Caco-2 (cell line): ENCODE measurements around the gene SF3B5. TPM values are rescaled to one million over a fixed set of nuclear protein-coding genes. Genes with fewer than 3 reads are reported as not detected.

Experiments used
- BruUV-seq: library from RNA; stranded (reverse); fragments of 400-500 nt; replicated peaks from 2 replicates; lab custom pipeline; 2021; lab: Mats Ljungman, UMichigan
- CTCF ChIA-PET: fragments of 300-600 bp; sonication (Branson Sonifier 250); formaldehyde crosslinking; loops from one replicate; lab custom pipeline; 2022; ENCODE audit warnings: antibody characterized with exemption; lab: Charles Lee
- POLR2A ChIA-PET: fragments of 300-600 bp; sonication (Branson Sonifier 250); formaldehyde crosslinking; loops from one replicate; lab custom pipeline; 2022; ENCODE audit warnings: antibody characterized with exemption; lab: Charles Lee
- DNase-seq, 2 experiments: peaks; one replicate each; pipeline versions ENCODE4 v3.0.0 to v3.0.0-alpha.2; 2020 to 2022
- H3K27me3 ChIP-seq: replicated peaks from 2 replicates; pipeline ENCODE4 v1.6.0; 2011; ENCODE audit warnings: low read length; ENCODE audit not compliant: control insufficient read depth, insufficient read depth
- H3K36me3 ChIP-seq: 2 replicates; pipeline ENCODE4 v1.5.1; 2011; ENCODE audit warnings: low read length; ENCODE audit not compliant: control insufficient read depth, insufficient read depth
- H3K4me1 ChIP-seq: fragments of 250-450 bp; sonication (Bioruptor Pico); 2 replicates; pipeline ENCODE4 v1.5.1; 2020; ENCODE audit warnings: mild to moderate bottlenecking
- H3K4me3 ChIP-seq: 2 replicates; pipeline ENCODE4 v1.5.1; 2011; ENCODE audit warnings: low read depth, mild to moderate bottlenecking, control low read depth, low read length
- H3K9me3 ChIP-seq: fragments of 250-450 bp; sonication (Bioruptor Pico); 2 replicates; pipeline ENCODE4 v1.5.1; 2020; ENCODE audit warnings: mild to moderate bottlenecking, moderate library complexity
- H3K27ac Mint-ChIP-seq: one replicate; pipeline ENCODE4 v1.8.0; 2022; ENCODE audit warnings: mixed read lengths; ENCODE audit not compliant: unreplicated experiment
- H3K27me3 Mint-ChIP-seq: one replicate; pipeline ENCODE4 v1.8.0; 2022; ENCODE audit warnings: mixed read lengths; ENCODE audit not compliant: insufficient read depth, unreplicated experiment
- H3K36me3 Mint-ChIP-seq: one replicate; pipeline ENCODE4 v1.8.0; 2022; ENCODE audit warnings: mild to moderate bottlenecking, mixed read lengths; ENCODE audit not compliant: insufficient read depth, unreplicated experiment
- H3K4me1 Mint-ChIP-seq: one replicate; pipeline ENCODE4 v1.8.0; 2022; ENCODE audit warnings: low read depth, mixed read lengths; ENCODE audit not compliant: unreplicated experiment
- H3K4me3 Mint-ChIP-seq: one replicate; pipeline ENCODE4 v1.8.0; 2022; ENCODE audit warnings: mild to moderate bottlenecking, moderate library complexity, mixed read lengths; ENCODE audit not compliant: unreplicated experiment
- H3K9me3 Mint-ChIP-seq: one replicate; pipeline ENCODE4 v1.8.0; 2022; ENCODE audit warnings: mixed read lengths; ENCODE audit not compliant: unreplicated experiment
- intact Hi-C: fragments of 100-400 bp; cut with micrococcal nuclease; formaldehyde crosslinking; loops from one replicate; pipeline ENCODE4 v1.10.0; 2022; ENCODE audit not compliant: unreplicated experiment
- total RNA-seq: library from RNA; stranded (reverse); gene quantifications from 2 replicates; pipeline ENCODE4 v1.2.3, GENCODE V29; 2022
- TF ChIP-seq, protein P1 (sequence below), 2 experiments: fragments of 200-600 bp in 1 of 2; IDR thresholded peaks; 1 replicate in 1 of 2; 2 replicates in 1 of 2; pipeline versions ENCODE4 v1.5.1 to v1.8.0; 2011 to 2022; ENCODE audit warnings: antibody characterized with exemption in 1 of 2, control low read depth in 1 of 2, inconsistent platforms in 1 of 2, low read depth in 1 of 2, low read length in 1 of 2, mild to moderate bottlenecking in 1 of 2, moderate library complexity in 1 of 2; ENCODE audit not compliant: insufficient read depth in 1 of 2, severe bottlenecking in 1 of 2, unreplicated experiment in 1 of 2

The SF3B5 gene
- total RNA-seq, 1 experiment from 2014 or later: 84.6 TPM

DNA sequence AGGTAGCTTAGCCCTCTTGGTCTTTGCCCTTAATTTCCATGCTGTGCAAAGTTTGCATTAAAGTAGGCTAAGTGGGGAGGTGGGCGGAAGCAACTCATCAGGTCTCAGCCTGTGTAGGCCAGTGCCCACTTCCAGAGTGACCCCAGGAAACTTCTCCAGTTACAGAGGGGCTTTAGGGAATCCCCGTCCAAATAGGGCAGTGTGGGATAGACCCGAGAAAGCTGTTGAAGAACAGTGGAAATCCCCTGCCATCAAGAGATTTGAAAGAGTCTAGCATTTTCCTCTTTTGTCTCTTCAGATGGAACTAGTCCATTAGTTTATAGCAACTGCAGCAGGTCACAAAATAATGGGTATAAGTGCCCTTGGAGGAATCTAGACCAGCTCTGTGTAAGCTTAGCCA is 20.2 kb downstream of the SF3B5 start:
- H3K4me1 ChIP-seq: no peaks in the 10 kb centered on the region
- no peak overlapping the region for H3K4me3 ChIP-seq
- POLR2A ChIA-PET: no interaction called here
- H3K27me3 ChIP-seq: no peaks in the 10 kb centered on the region
- Mint-ChIP-seq H3K4me3 (no peak overlapping the region), H3K27me3 (peaks cover 21% of the 10 kb centered on the region), H3K36me3 (no peaks in the 10 kb centered on the region), H3K27ac (no peak overlapping the region), H3K9me3 (no peaks in the 10 kb centered on the region), H3K4me1 (no peaks in the 10 kb centered on the region)
- no TSS peak for BruUV-seq
- intact Hi-C loops: no loop called here
- TF ChIP-seq, protein P1, sequence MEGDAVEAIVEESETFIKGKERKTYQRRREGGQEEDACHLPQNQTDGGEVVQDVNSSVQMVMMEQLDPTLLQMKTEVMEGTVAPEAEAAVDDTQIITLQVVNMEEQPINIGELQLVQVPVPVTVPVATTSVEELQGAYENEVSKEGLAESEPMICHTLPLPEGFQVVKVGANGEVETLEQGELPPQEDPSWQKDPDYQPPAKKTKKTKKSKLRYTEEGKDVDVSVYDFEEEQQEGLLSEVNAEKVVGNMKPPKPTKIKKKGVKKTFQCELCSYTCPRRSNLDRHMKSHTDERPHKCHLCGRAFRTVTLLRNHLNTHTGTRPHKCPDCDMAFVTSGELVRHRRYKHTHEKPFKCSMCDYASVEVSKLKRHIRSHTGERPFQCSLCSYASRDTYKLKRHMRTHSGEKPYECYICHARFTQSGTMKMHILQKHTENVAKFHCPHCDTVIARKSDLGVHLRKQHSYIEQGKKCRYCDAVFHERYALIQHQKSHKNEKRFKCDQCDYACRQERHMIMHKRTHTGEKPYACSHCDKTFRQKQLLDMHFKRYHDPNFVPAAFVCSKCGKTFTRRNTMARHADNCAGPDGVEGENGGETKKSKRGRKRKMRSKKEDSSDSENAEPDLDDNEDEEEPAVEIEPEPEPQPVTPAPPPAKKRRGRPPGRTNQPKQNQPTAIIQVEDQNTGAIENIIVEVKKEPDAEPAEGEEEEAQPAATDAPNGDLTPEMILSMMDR (IDR thresholded peaks at IDR 0.05; ENCODE audit: insufficient read depth in 1 of 2, low read depth in 1 of 2, low read length in 1 of 2, severe bottlenecking in 1 of 2, unreplicated experiment in 1 of 2): no peak
- no peaks in the 10 kb centered on the region for H3K9me3 ChIP-seq
- H3K36me3 ChIP-seq: no peaks in the 10 kb centered on the region
- no peak for DNase-seq
- CTCF ChIA-PET: no interaction called here

DNA sequence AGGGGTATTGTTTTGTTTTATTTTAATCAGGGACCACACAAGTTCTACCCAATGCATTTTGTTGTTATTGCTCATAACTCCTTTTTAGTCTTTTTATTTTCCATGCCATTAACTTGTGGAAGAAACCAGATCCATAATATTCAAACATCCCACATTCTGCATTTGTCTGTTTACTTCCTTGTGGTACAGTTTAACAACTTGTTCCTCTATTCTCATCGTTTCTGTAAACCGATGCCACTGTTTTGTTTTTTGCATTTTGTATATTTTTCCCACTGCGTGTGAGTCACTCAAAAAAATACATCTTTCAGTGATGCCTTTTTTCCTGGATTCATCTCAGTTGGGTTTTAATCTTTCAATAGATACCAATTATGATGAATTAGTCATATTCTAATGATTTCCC is 22.3 kb downstream of the SF3B5 start:
- H3K4me1 Mint-ChIP-seq: no peaks in the 10 kb centered on the region
- no peak overlapping the region for H3K4me3 Mint-ChIP-seq
- Histone ChIP-seq H3K9me3 (no peaks in the 10 kb centered on the region), H3K36me3 (no peaks in the 10 kb centered on the region), H3K27me3 (no peaks in the 10 kb centered on the region), H3K4me3 (no peak overlapping the region), H3K4me1 (no peaks in the 10 kb centered on the region)
- DNase-seq: no peak
- H3K27ac Mint-ChIP-seq: no peak overlapping the region
- H3K9me3 Mint-ChIP-seq: no peaks in the 10 kb centered on the region
- no TSS peak for BruUV-seq
- POLR2A ChIA-PET: no interaction called here
- H3K36me3 Mint-ChIP-seq: no peaks in the 10 kb centered on the region
- TF ChIP-seq, protein P1 (IDR thresholded peaks at IDR 0.05; ENCODE audit: insufficient read depth in 1 of 2, low read depth in 1 of 2, low read length in 1 of 2, severe bottlenecking in 1 of 2, unreplicated experiment in 1 of 2): no peak
- H3K27me3 Mint-ChIP-seq: peaks cover 28% of the 10 kb centered on the region
- CTCF ChIA-PET: no interaction called here
- intact Hi-C loops: no loop called here

DNA sequence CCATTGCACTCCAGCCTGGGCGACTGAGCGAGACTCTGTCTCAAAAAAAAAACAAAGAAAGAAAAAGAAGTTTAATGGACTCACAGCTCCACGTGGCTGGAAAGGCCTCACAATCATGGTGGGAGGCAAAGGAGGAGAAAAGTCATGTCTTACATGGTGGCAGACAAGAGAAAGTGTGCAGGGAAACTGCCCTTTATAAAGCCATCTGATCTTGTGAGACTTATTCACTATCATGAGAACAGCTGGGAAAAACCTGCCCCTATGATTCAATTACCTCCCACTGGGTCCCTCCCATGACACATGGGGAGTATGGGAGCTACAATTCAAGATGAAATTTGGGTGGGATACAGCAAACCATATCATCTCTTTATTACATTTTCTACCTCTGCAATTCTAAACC is 25.9 kb downstream of the SF3B5 start:
- TF ChIP-seq, protein P1 (IDR thresholded peaks at IDR 0.05; ENCODE audit: insufficient read depth in 1 of 2, low read depth in 1 of 2, low read length in 1 of 2, severe bottlenecking in 1 of 2, unreplicated experiment in 1 of 2): no peak
- Mint-ChIP-seq H3K27me3 (peaks cover 31% of the 10 kb centered on the region), H3K4me1 (no peaks in the 10 kb centered on the region), H3K4me3 (no peak overlapping the region), H3K36me3 (no peaks in the 10 kb centered on the region), H3K9me3 (no peaks in the 10 kb centered on the region), H3K27ac (no peak overlapping the region)
- ChIA-PET CTCF (no interaction called here), POLR2A (no interaction called here)
- Histone ChIP-seq H3K36me3 (no peaks in the 10 kb centered on the region), H3K4me3 (no peak overlapping the region), H3K4me1 (peaks cover 3% of the 10 kb centered on the region; the same call in 1 of the 2 replicates), H3K9me3 (no peaks in the 10 kb centered on the region), H3K27me3 (no peaks in the 10 kb centered on the region)
- BruUV-seq: no TSS peak
- intact Hi-C loops: no loop called here
- no peak for DNase-seq
